Forelimb muscle (tissue), 1 donor: ENCODE results near the gene ZDHHC22. TPM values are rescaled to one million over a fixed set of nuclear protein-coding genes. Genes with fewer than 3 reads are reported as not detected.

Source experiments
- polyA plus RNA-seq: library from polyadenylated mRNA; unstranded; fragments of 120-200 nt; gene quantifications from one replicate; pipeline ENCODE4 v1.2.1, GENCODE V29; 2013; ENCODE audit not compliant: insufficient read length

ZDHHC22 gene
- polyA plus RNA-seq, 1 donor: 0.87 TPM

Other genes with a start within 250 kb of the ZDHHC22 start
- 21.5 TPM for gene IRF2BPL, start 113.1 kb downstream of the ZDHHC22 start, polyA plus RNA-seq
- gene CIPC, start 43.5 kb downstream of the ZDHHC22 start, polyA plus RNA-seq: 26.8 TPM
- 0.67 TPM for gene TMEM63C, start 40.0 kb upstream of the ZDHHC22 start, polyA plus RNA-seq
- gene NGB, start 129.4 kb upstream of the ZDHHC22 start, polyA plus RNA-seq: not detected
- gene POMT2, start 179.1 kb upstream of the ZDHHC22 start, polyA plus RNA-seq: 24.4 TPM
- 19.4 TPM for gene GSTZ1, start 179.2 kb upstream of the ZDHHC22 start, polyA plus RNA-seq
- gene TMED8, start 235.3 kb upstream of the ZDHHC22 start, polyA plus RNA-seq: 5.7 TPM
- 0.22 TPM for gene SAMD15, start 235.6 kb upstream of the ZDHHC22 start, polyA plus RNA-seq